HepG2 (cell line): Measurements from ENCODE around the gene TIAM2.

Experiments
- CBFB ChIP-seq: sonication (generic); formaldehyde crosslinking; IDR thresholded peaks from 2 replicates; pipeline ENCODE4 v1.4.0; 2020; ENCODE audit warnings: missing genetic modification reagents
- CTCF ChIP-seq: sonication (generic); formaldehyde crosslinking; IDR thresholded peaks from 2 replicates; pipeline ENCODE4 v1.5.0; 2020; ENCODE audit warnings: mild to moderate bottlenecking, missing genetic modification reagents, moderate library complexity
- FOXA1 ChIP-seq, 2 experiments: fragments of 450-650 bp in 1 of 2; sonication (generic) in 1 of 2; formaldehyde crosslinking in 1 of 2; IDR thresholded peaks; 2 replicates each; pipeline versions ENCODE4 v1.4.0 to v1.6.1; 2016 to 2020; ENCODE audit warnings: missing genetic modification reagents in 1 of 2
- GTF3A ChIP-seq: sonication (generic); formaldehyde crosslinking; conservative IDR thresholded peaks from 2 replicates; pipeline ENCODE4 v1.4.0; 2020; ENCODE audit warnings: mild to moderate bottlenecking, missing genetic modification reagents
- MAX ChIP-seq: IDR thresholded peaks from 2 replicates; pipeline ENCODE4 v1.6.1; 2012; ENCODE audit warnings: inconsistent platforms
- PAWR ChIP-seq: sonication (generic); formaldehyde crosslinking; IDR thresholded peaks from 2 replicates; pipeline ENCODE4 v1.4.0; 2020; ENCODE audit warnings: missing genetic modification reagents, mild to moderate bottlenecking, borderline replicate concordance
- RERE ChIP-seq: IDR thresholded peaks from 2 replicates; pipeline ENCODE4 v1.6.1; 2016; ENCODE audit warnings: low read depth, missing genetic modification reagents, missing compliant biosample characterization
- STAT6 ChIP-seq: sonication (generic); formaldehyde crosslinking; IDR thresholded peaks from 2 replicates; pipeline ENCODE4 v1.4.0; 2020; ENCODE audit warnings: missing genetic modification reagents, mild to moderate bottlenecking, borderline replicate concordance
- ZBTB21 ChIP-seq: sonication (generic); formaldehyde crosslinking; IDR thresholded peaks from 2 replicates; pipeline ENCODE4 v1.4.0; 2020; ENCODE audit warnings: missing genetic modification reagents
- ZBTB4 ChIP-seq: sonication (generic); formaldehyde crosslinking; IDR thresholded peaks from 2 replicates; pipeline ENCODE4 v1.4.0; 2020; ENCODE audit warnings: missing genetic modification reagents, mild to moderate bottlenecking, borderline replicate concordance
- ZNF292 ChIP-seq: sonication (generic); formaldehyde crosslinking; IDR thresholded peaks from 2 replicates; pipeline ENCODE4 v1.8.1; 2022; ENCODE audit warnings: mild to moderate bottlenecking, low read depth, missing genetic modification reagents, borderline replicate concordance
- ZNF780A ChIP-seq: sonication (generic); formaldehyde crosslinking; IDR thresholded peaks from 2 replicates; pipeline ENCODE4 v1.8.0; 2022; ENCODE audit warnings: mild to moderate bottlenecking, missing genetic modification reagents, moderate library complexity

GRCh38 chr6:155079985-155080452 is 84.9 kb downstream of the TIAM2 start:
- TF ChIP-seq RERE (CRISPR knock-in tag) (no peak), ZNF292 (no peak), ZNF780A (no peak), MAX (no peak), GTF3A (CRISPR knock-in tag) (no peak), CTCF (CRISPR knock-in tag) (no peak), CBFB (no peak), STAT6 (no peak), PAWR (no peak), ZBTB21 (CRISPR knock-in tag) (no peak), FOXA1 (IDR thresholded peaks at IDR 0.05) (no peak), FOXA1 (CRISPR knock-in tag; IDR thresholded peaks at IDR 0.05) (no peak), ZBTB4 (CRISPR knock-in tag) (no peak)
